HS-27A (cell line): ENCODE measurements around the gene CTBP1.
"Not testable (repeated sequence)": the region's sequence is repeated elsewhere in the genome, so short reads cannot be mapped to it uniquely, and the experiment has no call there.

Source experiments
- DNase-seq: peaks from one replicate; pipeline ENCODE4 v3.0.0-alpha.2; 2012; ENCODE audit warnings: low read depth, missing footprints

CTBP1 gene

GRCh38 chr4:1237981-1238675 lies 10.8 kb downstream of the CTBP1 start:
- DNase-seq: no peak

GRCh38 chr4:1237261-1237660 lies 11.7 kb downstream of the CTBP1 start:
- DNase-seq: not testable (repeated sequence)

- DNase-seq: not testable (repeated sequence)
Measured at GRCh38 chr4:1236836-1237235, 12.1 kb downstream of the CTBP1 start.

GRCh38 chr4:1236103-1236641 lies 12.8 kb downstream of the CTBP1 start:
- no peak for DNase-seq

GRCh38 chr4:1235381-1236102 lies 13.4 kb downstream of the CTBP1 start:
- DNase-seq: no peak

- no peak for DNase-seq
Measured at GRCh38 chr4:1234811-1235292, 14.1 kb downstream of the CTBP1 start.

- DNase-seq: no peak
Measured at GRCh38 chr4:1234309-1234695, 14.6 kb downstream of the CTBP1 start.

- DNase-seq: no peak
Measured at GRCh38 chr4:1233641-1234308, 15.2 kb downstream of the CTBP1 start.

GRCh38 chr4:1232661-1233621 lies 16.0 kb downstream of the CTBP1 start:
- DNase-seq: no peak

- DNase-seq: no peak
Measured at GRCh38 chr4:1231637-1232360, 17.1 kb downstream of the CTBP1 start.

- DNase-seq: no peak
Measured at GRCh38 chr4:1230971-1231636, 17.8 kb downstream of the CTBP1 start.

- DNase-seq: no peak
Measured at GRCh38 chr4:1230316-1230715, 18.6 kb downstream of the CTBP1 start.

- DNase-seq: no peak
Measured at GRCh38 chr4:1229117-1229849, 19.6 kb downstream of the CTBP1 start.

- no peak for DNase-seq
Measured at GRCh38 chr4:1227816-1228215, 21.1 kb downstream of the CTBP1 start.

- DNase-seq: no peak
Measured at GRCh38 chr4:1226598-1226997, 22.3 kb downstream of the CTBP1 start.

- DNase-seq: no peak
Measured at GRCh38 chr4:1226144-1226481, 22.8 kb downstream of the CTBP1 start.

- DNase-seq: no peak
Measured at GRCh38 chr4:1225272-1226143, 23.4 kb downstream of the CTBP1 start.
